Stimulated activated CD8-positive, alpha-beta memory T cell treated with anti-CD3 and anti-CD28 coated beads, Interleukin-7, amount 100 ng/mL, for 24 hours (primary cell): Measurements from ENCODE around the gene XIRP2.

Experiments used
- DNase-seq: peaks from one replicate; pipeline ENCODE4 v3.0.0-alpha.2; 2020; ENCODE audit warnings: low read depth

XIRP2 gene, protein sequence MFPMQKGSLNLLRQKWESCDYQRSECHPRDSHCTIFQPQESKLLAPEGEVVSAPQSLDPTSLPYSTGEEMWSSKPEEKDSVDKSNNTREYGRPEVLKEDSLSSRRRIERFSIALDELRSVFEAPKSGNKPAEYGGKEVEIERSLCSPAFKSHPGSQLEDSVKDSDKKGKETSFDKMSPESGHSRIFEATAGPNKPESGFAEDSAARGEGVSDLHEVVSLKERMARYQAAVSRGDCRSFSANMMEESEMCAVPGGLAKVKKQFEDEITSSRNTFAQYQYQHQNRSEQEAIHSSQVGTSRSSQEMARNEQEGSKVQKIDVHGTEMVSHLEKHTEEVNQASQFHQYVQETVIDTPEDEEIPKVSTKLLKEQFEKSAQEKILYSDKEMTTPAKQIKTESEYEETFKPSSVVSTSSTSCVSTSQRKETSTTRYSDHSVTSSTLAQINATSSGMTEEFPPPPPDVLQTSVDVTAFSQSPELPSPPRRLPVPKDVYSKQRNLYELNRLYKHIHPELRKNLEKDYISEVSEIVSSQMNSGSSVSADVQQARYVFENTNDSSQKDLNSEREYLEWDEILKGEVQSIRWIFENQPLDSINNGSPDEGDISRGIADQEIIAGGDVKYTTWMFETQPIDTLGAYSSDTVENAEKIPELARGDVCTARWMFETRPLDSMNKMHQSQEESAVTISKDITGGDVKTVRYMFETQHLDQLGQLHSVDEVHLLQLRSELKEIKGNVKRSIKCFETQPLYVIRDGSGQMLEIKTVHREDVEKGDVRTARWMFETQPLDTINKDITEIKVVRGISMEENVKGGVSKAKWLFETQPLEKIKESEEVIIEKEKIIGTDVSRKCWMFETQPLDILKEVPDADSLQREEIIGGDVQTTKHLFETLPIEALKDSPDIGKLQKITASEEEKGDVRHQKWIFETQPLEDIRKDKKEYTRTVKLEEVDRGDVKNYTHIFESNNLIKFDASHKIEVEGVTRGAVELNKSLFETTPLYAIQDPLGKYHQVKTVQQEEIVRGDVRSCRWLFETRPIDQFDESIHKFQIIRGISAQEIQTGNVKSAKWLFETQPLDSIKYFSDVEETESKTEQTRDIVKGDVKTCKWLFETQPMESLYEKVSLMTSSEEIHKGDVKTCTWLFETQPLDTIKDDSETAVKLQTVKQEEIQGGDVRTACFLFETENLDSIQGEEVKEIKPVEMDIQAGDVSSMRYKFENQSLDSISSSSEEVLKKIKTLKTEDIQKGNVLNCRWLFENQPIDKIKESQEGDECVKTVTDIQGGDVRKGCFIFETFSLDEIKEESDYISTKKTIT (N-terminal part only)

GRCh38 chr2:166888180-166888579, at the start of gene XIRP2:
Gene XIRP2, plus strand, starts transcription at chr2:166888480. Its CDS starts 15,003 bp downstream, at chr2:166903483.
- no peak for DNase-seq

DNA sequence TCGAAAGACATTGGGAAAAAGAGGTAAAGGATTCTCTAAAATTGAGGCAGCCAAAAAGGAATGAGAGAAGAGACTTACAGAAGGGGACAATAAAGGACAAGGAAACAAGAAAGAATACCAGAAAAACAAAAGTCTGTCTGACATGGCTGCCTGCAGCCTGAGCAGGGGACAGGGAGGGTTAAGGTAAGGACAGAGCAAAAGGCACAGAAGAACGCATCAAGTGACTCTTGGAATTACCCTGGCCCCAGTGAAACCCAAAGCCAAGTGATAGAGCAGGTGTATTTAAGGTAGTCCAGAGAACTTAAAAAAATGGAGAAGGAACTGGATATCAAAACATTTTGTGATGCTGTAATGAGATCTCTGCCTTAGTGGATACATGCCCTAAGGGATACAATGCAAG, 47.1 kb upstream of the XIRP2 start:
- no peak for DNase-seq

DNA sequence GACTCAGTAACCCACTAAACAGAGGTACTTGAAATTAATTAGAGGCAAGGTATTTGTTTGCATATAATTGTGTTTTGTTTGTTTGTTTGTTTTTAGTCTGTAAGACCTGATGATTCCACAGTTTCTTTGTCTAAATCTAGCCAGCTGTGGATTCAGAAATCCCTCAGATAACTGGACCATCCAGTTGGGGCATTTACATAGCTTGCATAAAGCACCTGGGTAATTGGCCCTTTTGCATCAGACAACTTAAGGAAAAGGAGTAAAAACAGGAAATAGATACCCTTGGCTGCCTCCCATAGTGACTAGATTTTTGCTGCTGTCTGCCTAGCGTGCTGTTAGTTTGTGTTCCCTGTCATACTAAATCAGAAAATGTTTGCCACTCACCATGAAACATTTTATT, 46.6 kb upstream of the XIRP2 start:
- no peak for DNase-seq

DNA sequence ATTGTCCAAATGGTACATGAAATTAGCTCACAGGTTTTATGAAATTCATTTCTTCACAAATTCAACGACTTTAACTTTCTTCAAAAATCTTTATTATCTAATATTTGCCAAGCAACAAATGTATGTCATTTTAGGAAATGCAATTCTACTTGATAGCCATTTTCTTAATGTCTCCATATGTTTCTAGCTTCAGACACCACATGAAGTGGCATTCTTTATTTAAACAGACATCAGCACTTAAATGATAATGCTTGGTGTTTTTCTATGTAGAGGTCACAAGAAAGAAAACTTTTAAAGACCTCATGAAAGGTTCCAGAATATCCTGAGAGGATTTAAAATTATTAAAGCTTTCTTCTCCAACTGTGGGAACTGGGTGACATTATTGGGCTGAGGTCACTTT, 44.2 kb upstream of the XIRP2 start:
- no peak for DNase-seq

DNA sequence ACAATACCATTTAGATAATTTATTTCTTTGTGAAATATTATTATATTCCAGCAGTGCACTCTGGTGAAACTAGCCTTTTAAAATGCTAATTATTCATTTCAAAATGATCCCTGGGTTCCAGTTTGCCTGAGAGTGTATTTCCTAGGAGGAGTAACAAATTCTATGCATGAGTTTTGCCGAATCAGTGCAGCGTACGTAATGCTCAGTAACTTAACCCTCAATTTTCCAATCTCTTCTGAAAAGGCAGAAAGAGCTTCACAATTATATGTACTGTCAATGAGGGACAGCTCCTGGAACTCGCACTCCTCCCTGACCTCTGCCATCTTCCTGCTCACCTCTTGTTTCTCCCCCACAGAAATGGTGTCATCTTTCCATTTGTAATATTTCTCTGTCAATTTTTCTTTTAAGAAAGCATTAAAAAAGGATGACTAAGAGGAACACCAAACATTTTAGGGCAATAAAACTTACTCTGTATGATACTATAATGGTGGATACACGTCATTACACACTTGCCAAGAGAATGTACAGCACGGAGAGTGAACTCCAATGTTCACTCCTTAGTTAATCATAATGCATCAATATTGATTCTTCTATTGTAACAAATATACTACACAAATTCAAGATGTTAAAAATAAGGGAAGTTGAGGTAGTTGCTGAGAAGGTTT, 25.7 kb upstream of the XIRP2 start:
- DNase-seq: no peak

DNA sequence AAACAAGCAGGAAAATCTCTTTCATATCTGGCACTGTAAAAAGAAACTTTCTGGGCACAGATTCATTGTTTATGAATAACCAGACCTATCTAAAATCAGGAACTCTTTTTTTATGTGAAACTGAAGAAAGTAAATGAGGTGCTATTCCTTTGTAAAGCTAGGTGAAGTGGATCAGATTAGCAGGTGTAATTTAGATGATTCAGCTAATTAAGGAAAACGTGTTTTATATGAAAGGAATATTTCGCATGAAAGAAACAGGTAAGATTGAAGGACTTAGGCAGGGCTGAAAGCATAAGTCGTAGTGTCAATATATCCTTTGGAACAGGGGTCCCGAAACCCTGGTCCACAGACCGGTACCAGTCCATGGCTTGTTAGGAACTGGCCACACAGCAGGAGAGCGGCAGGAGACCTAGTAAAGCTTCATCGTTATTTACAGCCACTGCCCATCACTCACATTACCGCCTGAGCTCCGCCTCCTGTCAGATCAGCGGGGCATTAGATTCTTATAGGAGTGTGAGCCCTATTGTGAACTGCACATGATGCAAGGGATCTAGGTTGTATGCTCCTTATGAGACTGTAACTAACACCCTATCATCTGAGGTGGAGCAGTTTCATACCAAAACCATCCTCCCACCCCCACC, 20.3 kb upstream of the XIRP2 start:
- no peak for DNase-seq

DNA sequence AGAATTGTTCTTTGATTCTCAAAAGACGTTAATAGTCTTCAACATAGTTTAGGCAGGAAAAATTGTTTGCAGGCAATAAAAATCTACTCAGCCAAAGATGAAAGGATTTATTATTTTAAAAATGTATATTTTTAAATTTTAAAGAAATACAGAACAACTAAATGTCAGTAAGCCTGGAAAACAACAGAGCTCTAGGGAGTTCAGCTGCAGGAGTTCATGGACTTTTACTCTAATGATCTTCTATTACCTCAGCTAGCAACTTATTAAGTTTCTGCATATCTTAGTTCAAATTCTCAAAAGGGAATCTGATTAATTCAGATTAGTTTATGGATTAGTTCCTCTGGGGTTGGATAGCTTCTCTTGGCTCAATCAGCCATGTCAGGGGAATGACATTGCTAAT, 17.9 kb upstream of the XIRP2 start:
- DNase-seq: no peak

DNA sequence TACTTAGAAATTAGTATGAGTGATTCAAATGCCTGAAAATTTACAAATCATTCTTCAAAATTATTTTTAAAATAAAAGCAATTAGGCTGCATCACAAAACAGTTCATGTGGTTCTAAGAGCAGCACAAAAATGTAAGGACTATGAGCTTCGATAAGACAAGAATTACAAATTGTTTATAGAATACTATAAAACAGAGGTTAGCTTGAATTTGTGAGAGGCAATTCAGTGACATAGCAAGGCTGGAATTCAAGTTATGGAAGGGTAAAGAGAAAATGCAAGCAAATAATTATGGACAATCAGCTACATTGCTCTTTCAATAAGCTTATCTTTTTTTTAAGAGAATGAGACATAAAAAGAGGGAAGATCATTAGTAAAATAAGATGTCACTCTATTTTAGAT, 7.1 kb upstream of the XIRP2 start:
- DNase-seq: no peak

DNA sequence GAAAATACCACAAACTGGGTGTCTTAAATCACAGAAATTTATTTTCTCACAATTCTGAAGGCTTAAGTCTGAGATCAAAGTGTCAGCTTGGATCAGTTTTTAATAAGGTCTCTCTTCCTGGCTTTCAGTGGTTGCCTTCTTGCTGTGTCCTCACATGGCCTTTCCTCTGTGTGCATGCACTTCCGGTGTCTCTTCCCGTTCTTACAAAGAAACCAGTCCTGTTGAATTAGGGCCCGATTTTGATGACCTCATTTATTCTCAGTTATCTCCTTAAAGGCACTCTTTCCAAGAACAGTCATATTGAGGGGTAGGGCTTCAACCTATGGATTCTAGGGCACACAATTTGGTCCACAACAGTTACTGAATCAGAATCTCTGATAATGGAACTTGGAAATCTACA, 5.4 kb upstream of the XIRP2 start:
- no peak for DNase-seq

DNA sequence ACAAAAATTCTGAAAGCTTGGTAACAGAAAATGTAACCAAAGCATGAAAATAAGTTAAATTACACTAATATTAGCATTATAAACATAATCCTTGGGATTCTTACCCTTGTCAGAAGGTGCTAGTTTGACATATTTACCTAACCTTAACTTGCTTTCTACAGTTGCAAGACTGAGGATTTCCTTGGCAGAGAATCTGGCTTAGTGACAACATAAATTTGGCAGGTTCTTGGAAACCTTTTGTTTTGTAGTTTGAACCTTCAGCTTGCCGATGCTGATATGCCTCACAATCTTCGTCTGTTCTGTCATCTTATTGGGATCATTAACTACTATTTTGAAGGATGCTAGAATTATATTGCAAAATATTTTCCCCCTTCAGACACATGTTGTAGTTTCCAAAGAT, 3.4 kb downstream of the XIRP2 start:
- DNase-seq: no peak

- DNase-seq: no peak
Observed at GRCh38 chr2:166892397-166892796, 4.1 kb downstream of the XIRP2 start.

- no peak for DNase-seq
Observed at GRCh38 chr2:166895243-166895642, 7.0 kb downstream of the XIRP2 start.

DNA sequence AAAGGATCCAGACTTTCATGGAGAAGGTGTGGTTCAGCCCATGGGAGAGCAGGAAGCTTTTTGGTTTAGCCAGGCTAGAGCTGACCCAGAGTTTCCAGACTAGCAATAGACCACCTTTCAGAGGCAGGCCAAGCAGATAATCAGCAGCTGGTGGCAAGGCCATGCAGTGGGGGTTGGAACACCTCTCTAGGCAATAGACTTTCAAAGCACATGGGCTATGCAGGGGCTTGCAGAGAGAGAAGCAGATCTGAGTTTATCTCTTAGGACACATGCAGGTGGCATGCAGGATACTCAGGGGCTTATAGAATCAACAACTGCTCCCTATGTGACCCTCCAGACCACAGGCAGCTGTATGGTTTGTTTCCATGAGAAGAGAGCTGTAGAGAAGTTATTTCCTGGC, 9.4 kb downstream of the XIRP2 start:
- no peak for DNase-seq

- no peak for DNase-seq
Observed at GRCh38 chr2:166899676-166900075, 11.4 kb downstream of the XIRP2 start.

- no peak for DNase-seq
Observed at GRCh38 chr2:166900700-166901099, 12.4 kb downstream of the XIRP2 start.

DNA sequence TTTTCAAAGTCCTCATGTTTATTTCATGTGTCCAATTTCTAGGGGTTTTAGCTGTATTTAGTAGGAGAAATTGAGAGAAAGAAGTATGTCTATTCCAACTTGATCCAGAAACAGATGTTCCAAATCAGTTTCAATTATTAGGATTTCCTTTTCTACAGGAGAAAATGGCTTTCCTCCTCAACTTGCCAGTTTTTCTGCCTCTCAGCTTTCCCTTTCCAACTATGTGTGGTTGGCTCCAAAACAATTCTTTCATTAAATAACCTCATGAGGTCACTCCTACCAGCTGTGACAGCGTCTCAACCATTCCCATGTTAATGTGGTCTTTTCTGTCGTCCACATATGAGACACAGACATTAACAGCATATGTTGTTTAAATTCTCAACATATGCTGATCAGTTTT, 13.1 kb downstream of the XIRP2 start:
- no peak for DNase-seq

- DNase-seq: no peak
Observed at GRCh38 chr2:166916987-166917386, 28.7 kb downstream of the XIRP2 start.

DNA sequence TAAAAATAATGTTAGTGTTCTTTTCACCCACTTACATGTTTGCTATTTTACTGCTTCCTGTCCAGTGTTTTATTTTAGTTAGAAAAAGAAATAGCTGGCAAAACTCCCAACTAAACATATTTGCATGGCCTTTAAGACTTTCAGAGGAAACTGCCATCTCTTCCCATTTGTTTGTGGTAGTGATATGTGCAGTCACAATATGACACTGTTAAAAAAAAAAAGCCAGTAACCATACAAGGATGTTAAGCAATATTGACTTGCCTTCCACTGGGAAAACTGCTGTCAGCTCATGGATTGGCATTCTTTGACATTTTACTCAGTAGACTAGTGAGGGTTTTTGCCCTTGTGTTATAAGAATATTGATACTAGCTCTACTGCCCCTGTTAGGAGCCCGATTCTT, 29.1 kb downstream of the XIRP2 start:
- no peak for DNase-seq

- DNase-seq: no peak
Observed at GRCh38 chr2:166921261-166921896, 33.1 kb downstream of the XIRP2 start.

DNA sequence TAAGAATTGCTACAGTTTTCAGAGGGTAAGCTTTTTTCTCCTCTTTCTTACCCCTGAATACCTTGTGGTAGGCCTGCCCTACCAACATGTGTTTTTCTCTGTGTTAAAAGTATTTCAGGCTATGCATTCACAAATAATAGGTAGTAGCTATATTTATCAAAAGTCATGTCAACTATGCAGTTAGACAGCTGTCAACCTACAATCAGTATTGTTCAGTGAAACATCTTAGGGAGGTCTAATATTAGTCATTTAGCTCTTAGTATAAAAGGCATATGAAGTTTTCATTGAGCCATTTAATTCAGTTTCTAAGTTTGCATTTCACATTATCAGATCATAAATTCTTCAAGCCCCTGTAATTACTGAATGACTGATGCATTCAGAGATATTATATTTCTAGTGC, 36.7 kb downstream of the XIRP2 start:
- no peak for DNase-seq

GRCh38 chr2:166926657-166927056, 38.4 kb downstream of the XIRP2 start:
- DNase-seq: no peak
